ENCODE results near the gene CTSZ.

Gene CTSZ

GRCh38 chr20:59003836-59004492 lies 3.1 kb downstream of the CTSZ start:
- Histone ChIP-seq H3K9me3 (ENCODE audit: control insufficient read depth, insufficient read depth, low read length) (no peaks in the 10 kb centered on the region), H3K4me1 (ENCODE audit: insufficient read depth, low read length) (no peaks in the 10 kb centered on the region; the same call in 1 of the 2 replicates), H3K9ac (ENCODE audit: low read depth, low read length) (no peak overlapping the region), H3K36me3 (ENCODE audit: insufficient read depth, low read length) (no peaks in the 10 kb centered on the region)

- Histone ChIP-seq H3K36me3 (ENCODE audit: insufficient read depth, low read length) (no peaks in the 10 kb centered on the region), H3K9me3 (ENCODE audit: control insufficient read depth, insufficient read depth, low read length) (no peaks in the 10 kb centered on the region), H3K4me1 (ENCODE audit: insufficient read depth, low read length) (no peaks in the 10 kb centered on the region; the same call in 1 of the 2 replicates), H3K9ac (ENCODE audit: low read depth, low read length) (no peak overlapping the region)
These were observed 4.1 kb downstream of the CTSZ start for GRCh38 chr20:59002874-59003399.

GRCh38 chr20:59002388-59002787 lies 4.7 kb downstream of the CTSZ start:
- H3K9ac ChIP-seq (ENCODE audit: low read depth, low read length), result no peak overlapping the region
- H3K36me3 ChIP-seq (ENCODE audit: insufficient read depth, low read length), result no peaks in the 10 kb centered on the region
- no peaks in the 10 kb centered on the region; the same call in 1 of the 2 replicates for H3K4me1 ChIP-seq (ENCODE audit: insufficient read depth, low read length)
- no peaks in the 10 kb centered on the region for H3K9me3 ChIP-seq (ENCODE audit: control insufficient read depth, insufficient read depth, low read length)

- H3K9me3 ChIP-seq (ENCODE audit: control insufficient read depth, insufficient read depth, low read length), result no peaks in the 10 kb centered on the region
- no peaks in the 10 kb centered on the region for H3K36me3 ChIP-seq (ENCODE audit: insufficient read depth, low read length)
- no peaks in the 10 kb centered on the region; the same call in 1 of the 2 replicates for H3K4me1 ChIP-seq (ENCODE audit: insufficient read depth, low read length)
- no peak overlapping the region for H3K9ac ChIP-seq (ENCODE audit: low read depth, low read length)
These were observed 5.4 kb downstream of the CTSZ start for GRCh38 chr20:59001449-59002171.

GRCh38 chr20:59001068-59001448 lies 6.0 kb downstream of the CTSZ start:
- H3K36me3 ChIP-seq (ENCODE audit: insufficient read depth, low read length), result no peaks in the 10 kb centered on the region
- no peaks in the 10 kb centered on the region for H3K9me3 ChIP-seq (ENCODE audit: control insufficient read depth, insufficient read depth, low read length)
- H3K9ac ChIP-seq (ENCODE audit: low read depth, low read length), result no peak overlapping the region
- H3K4me1 ChIP-seq (ENCODE audit: insufficient read depth, low read length), result no peaks in the 10 kb centered on the region; the same call in 1 of the 2 replicates

DNA sequence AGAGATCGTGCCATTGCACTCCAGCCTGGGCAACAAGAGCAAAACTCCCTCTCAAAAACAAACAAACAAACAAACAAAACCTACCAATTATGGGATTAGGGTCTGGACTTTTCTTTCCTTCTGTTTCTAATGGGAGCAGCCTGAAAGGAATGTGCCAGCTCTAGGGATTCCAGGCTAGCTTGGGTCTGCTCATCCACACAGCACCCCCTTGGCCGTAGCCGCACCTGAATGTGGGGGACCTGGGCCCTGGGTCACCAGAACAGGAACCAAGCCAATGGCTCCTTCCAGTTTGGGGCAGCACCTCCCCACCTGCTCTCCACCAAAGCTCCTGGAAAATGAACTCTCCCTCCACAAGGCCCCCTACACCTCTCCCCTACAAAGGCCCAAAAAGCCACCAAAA lies 6.7 kb downstream of the CTSZ start:
- Histone ChIP-seq H3K36me3 (ENCODE audit: insufficient read depth, low read length) (0 out of 2 replicates have a peak, but pooled peaks cover 5% of the 10 kb centered on the region), H3K4me1 (ENCODE audit: insufficient read depth, low read length) (no peaks in the 10 kb centered on the region), H3K9me3 (ENCODE audit: control insufficient read depth, insufficient read depth, low read length) (no peaks in the 10 kb centered on the region), H3K9ac (ENCODE audit: low read depth, low read length) (no peak overlapping the region)

GRCh38 chr20:58998656-58999055 lies 8.4 kb downstream of the CTSZ start:
- no peak overlapping the region for H3K9ac ChIP-seq (ENCODE audit: low read depth, low read length)
- H3K4me1 ChIP-seq (ENCODE audit: insufficient read depth, low read length), result no peaks in the 10 kb centered on the region
- no peaks in the 10 kb centered on the region for H3K9me3 ChIP-seq (ENCODE audit: control insufficient read depth, insufficient read depth, low read length)
- 0 out of 2 replicates have a peak, but pooled peaks cover 8% of the 10 kb centered on the region for H3K36me3 ChIP-seq (ENCODE audit: insufficient read depth, low read length)

DNA sequence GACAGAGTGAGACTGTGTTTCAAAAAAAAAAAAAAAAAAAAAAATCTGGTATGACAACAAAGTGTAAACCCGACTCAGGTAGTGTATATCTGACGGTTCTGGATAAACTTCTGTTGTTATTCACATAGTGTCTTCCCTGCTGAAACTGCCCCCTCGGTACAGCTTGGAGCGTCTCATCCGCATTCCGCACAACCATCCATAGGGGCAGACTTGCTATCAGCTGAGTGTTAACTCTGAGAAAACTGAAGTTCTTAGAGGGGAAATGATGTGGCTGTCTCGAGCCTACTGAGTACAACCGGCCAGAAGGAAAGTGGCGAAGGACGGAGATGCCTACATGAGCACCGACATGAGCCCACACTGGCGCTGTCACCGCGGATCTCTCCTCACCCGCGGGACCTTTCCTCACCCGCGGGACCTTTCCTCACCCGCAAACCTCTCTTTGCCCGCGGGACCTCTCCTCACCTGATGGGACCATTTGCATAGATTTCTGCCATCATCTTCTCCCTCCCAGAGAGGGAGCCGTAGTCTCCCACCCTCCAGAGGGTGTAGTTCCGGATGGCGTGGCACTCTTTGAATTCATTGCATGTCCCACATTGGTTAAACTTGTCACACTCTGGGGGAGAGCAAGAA lies 9.8 kb downstream of the CTSZ start:
- no peaks in the 10 kb centered on the region for H3K4me1 ChIP-seq (ENCODE audit: insufficient read depth, low read length)
- no peak overlapping the region for H3K9ac ChIP-seq (ENCODE audit: low read depth, low read length)
- H3K9me3 ChIP-seq (ENCODE audit: control insufficient read depth, insufficient read depth, low read length), result no peaks in the 10 kb centered on the region
- peaks cover 16% of the 10 kb centered on the region; the same call in 1 of the 2 replicates for H3K36me3 ChIP-seq (ENCODE audit: insufficient read depth, low read length)

- Histone ChIP-seq H3K9ac (ENCODE audit: low read depth, low read length) (no peak overlapping the region), H3K9me3 (ENCODE audit: control insufficient read depth, insufficient read depth, low read length) (no peaks in the 10 kb centered on the region), H3K4me1 (ENCODE audit: insufficient read depth, low read length) (no peaks in the 10 kb centered on the region), H3K36me3 (ENCODE audit: insufficient read depth, low read length) (peaks cover 21% of the 10 kb centered on the region; the same call in 1 of the 2 replicates)
These were observed 10.8 kb downstream of the CTSZ start for GRCh38 chr20:58996226-58996611.

- no peaks in the 10 kb centered on the region for H3K4me1 ChIP-seq (ENCODE audit: insufficient read depth, low read length)
These were observed 11.4 kb downstream of the CTSZ start for GRCh38 chr20:58995461-58996225.

DNA sequence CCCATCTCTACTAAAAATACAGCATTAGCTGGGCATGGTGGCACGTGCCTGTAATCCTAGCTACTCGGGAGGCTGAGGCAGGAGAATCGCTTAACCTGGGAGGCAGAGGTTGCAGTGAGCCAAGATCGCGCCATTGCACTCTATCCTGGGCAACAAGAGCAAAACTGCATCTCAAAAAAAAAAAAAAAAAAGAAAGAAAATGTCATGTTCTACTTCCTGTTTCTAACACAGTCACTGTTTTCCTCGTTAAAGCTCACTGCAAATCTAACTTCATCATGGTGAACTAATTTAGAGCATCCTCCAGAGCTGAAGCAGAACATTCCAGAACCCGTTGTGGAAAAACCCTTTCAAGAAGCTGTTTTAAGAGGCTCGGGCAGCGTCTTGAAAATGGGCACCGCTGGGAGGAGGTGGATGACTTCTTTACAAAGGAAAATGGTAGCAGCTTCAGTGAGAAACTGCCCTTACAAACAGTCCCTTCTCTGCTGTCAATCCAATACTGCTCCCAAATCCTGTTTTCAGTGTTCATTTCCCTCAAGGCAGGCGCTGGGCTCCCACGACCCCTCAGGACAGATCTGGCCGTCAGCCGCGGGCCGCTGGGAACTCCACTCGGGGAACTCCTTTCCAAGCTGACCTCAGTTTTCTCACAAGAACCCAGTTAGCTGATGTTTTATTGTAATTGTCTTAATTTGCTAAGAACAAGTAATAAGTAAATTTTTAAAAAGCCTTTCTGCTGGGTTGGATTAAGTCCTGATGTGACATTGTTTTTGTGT lies 12.5 kb downstream of the CTSZ start:
- Histone ChIP-seq H3K4me1 (ENCODE audit: insufficient read depth, low read length) (no peaks in the 10 kb centered on the region), H3K9me3 (ENCODE audit: control insufficient read depth, insufficient read depth, low read length) (no peaks in the 10 kb centered on the region), H3K9ac (ENCODE audit: low read depth, low read length) (no peak overlapping the region), H3K36me3 (ENCODE audit: insufficient read depth, low read length) (peaks cover 30% of the 10 kb centered on the region)

More at GRCh38 chr20:58995461-58996225, 11.4 kb downstream of the CTSZ start:
- no peak overlapping the region for H3K9ac ChIP-seq (ENCODE audit: low read depth, low read length)
- H3K36me3 ChIP-seq (ENCODE audit: insufficient read depth, low read length), result peaks cover 26% of the 10 kb centered on the region
- H3K9me3 ChIP-seq (ENCODE audit: control insufficient read depth, insufficient read depth, low read length), result no peaks in the 10 kb centered on the region

DNA sequence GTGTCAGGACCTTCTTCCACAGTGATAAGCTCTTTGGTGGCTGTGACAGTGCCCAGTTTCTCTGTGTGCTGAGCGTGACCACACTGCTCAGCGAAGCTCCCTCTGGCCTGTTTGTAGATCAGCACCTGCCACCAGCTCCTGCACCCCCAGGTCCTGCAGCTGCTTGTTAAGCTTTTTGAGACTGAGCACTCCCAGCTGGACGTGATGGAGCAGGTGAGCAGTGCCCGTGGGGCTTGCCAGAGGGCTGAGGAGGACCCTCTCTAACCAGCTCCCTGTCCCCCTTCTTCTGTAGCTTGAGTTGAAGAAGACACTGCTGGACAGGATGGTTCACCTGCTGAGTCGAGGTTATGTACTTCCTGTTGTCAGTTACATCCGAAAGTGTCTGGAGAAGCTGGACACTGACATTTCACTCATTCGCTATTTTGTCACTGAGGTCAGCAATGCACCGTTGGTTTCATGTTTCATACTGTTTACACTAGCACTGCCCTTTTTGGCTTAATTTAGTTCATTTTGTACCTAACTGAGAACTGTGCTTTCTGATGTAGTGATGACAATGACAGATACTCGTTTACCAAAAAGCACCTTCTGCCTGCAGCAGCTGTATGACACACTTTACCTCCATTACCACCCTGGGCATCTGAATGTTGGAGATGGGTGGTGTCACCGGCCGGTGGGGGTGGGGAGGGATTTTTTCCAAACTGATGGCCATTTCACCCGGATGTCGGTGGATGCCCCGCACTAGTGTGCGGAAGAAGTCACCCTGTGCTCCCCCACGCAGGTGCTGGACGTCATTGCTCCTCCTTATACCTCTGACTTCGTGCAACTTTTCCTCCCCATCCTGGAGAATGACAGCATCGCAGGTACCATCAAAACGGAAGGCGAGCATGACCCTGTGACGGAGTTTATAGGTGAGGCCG lies 13.5 kb downstream of the CTSZ start:
- H3K9ac ChIP-seq (ENCODE audit: low read depth, low read length), result no peak overlapping the region
- peaks cover 30% of the 10 kb centered on the region for H3K36me3 ChIP-seq (ENCODE audit: insufficient read depth, low read length)
- no peaks in the 10 kb centered on the region for H3K9me3 ChIP-seq (ENCODE audit: control insufficient read depth, insufficient read depth, low read length)
- no peaks in the 10 kb centered on the region for H3K4me1 ChIP-seq (ENCODE audit: insufficient read depth, low read length)

DNA sequence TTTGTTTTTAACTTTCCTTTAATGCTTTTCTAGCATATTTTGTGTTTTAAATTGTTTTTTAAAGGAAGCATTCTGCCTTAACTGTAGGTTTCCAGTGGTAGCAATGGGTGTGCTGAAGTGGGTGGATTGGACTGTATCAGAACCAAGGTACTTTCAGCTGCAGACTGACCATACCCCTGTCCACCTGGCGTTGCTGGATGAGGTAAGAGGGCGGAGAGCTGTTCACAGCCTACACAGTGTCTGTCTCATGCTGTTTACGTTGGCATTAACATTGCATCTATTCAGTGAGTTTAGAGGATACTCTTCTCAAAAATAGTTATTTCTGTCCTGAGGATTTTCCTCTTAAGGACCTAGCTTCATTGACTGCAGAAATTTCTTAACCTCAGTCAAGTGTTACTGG lies 14.1 kb downstream of the CTSZ start:
- H3K4me1 ChIP-seq (ENCODE audit: insufficient read depth, low read length), result no peaks in the 10 kb centered on the region
- H3K9me3 ChIP-seq (ENCODE audit: control insufficient read depth, insufficient read depth, low read length), result no peaks in the 10 kb centered on the region
- no peak overlapping the region for H3K9ac ChIP-seq (ENCODE audit: low read depth, low read length)
- H3K36me3 ChIP-seq (ENCODE audit: insufficient read depth, low read length), result peaks cover 34% of the 10 kb centered on the region

Measured in ES-I3 (cell line).